Activated CD4-positive, alpha-beta T cell treated with anti-CD3 and anti-CD28 coated beads, Interleukin-2, amount 50 U/mL, for 1 hour (primary cell): ENCODE measurements around the gene RABGAP1L.
"Not testable (repeated sequence)": the region's sequence is repeated elsewhere in the genome, so short reads cannot be mapped to it uniquely, and the experiment has no call there.

Experiments
- DNase-seq: peaks from one replicate; pipeline ENCODE4 v3.0.0-alpha.2; 2020

The RABGAP1L gene

GRCh38 chr1:174623324-174624035 is 464.2 kb downstream of the RABGAP1L start:
- no peak for DNase-seq

DNA sequence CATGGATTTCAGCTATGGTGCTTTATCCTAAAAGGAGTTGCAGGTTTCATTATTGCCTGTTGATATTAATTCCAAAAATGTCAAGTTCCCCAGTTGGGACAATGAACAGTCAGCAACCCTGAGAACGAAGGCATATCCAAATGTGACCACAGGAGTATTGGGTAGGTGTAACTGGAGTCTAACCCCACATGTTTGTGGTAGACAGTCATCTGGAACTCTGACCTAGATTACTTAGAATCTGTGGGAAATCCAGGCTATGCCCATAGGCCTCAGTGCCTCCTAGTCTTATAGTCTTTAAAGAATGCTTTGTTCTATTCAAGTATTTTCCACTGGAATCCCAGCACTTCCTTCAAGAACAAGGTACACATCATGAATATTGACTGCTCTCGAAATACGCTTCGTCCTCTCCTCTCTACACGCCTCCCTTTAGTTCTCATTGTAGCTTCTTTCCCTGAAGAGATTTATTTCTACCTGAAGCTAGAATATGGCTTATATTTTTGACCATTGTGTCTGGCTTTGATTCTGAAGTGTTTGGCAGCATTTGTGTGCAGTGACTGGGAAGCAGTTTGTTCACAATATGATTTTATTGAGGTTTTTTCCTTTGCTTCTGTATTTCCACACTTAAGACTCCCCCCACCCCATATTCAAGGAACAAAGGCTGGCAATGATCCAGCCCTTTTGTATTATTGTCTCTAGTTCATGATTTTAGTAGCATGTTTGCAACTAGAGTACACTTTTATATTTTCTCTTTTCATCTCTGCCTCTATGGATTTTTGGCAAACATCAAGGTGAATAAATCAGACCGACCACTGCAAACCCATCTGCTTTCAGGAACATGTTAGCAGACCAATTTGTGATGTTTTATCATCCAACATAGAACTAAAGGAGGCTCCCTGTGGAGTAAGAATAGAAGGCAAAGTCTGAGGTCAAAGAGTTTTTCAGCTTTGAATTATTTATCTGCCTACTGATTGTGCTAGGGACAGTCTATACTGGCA is 467.0 kb downstream of the RABGAP1L start:
- DNase-seq: no peak

DNA sequence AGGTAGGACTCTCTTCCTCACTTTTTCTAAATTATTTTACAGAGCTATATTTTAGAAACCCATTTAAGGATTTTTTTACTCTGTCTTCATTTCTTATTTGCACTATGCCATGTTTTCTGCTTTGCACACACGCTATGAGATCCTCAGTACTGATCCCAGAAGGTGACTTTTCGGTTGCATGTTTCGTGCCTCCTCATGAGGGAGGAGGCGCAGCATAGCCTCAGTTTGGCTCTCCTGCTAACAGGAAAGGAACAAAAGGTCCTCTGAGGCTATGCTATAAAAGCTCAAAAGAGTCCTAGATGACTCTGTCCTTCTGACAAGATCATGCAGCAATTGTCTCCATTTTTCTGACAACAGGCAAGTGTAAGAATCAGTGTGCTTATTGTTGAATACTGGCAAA is 478.2 kb downstream of the RABGAP1L start:
- no peak for DNase-seq

GRCh38 chr1:174639461-174639860 is 480.1 kb downstream of the RABGAP1L start:
- no peak for DNase-seq

DNA sequence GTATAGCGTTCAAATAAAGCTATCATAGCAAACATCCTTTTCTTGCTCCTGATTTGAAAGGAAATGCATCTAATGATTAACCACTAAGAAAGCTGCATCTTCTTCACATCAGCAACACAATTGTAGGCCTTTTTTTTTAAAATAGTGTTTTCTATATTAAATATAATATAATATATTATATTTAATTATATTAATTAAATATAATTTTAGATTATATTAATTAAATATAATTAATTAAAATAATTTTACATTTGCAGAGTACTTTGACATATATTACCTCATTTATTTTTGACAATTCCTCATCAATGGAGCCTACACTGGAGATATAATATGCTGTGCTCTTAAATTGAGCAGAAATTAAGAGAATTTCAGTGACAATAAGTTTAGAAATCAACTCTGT is 481.5 kb downstream of the RABGAP1L start:
- DNase-seq: no peak

GRCh38 chr1:174642393-174642792 is 483.1 kb downstream of the RABGAP1L start:
- DNase-seq: no peak

GRCh38 chr1:174643206-174643605 is 483.9 kb downstream of the RABGAP1L start:
- no peak for DNase-seq

DNA sequence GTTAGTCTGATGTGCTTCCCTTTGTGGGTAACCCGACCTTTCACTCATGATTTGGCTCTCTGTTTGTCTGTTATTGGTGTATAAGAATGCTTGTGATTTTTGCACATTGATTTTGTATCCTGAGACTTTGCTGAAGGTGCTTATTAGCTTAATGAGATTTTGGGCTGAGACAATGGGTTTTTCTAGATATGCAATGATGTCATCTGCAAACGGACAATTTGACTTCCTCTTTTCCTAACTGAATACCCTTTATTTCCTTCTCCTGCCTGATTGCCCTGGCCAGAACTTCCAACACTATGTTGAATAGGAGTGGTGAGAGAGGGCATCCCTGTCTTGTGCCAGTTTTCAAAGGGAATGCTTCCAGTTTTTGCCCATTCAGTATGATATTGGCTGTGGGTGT is 490.3 kb downstream of the RABGAP1L start:
- DNase-seq: not testable (repeated sequence)

GRCh38 chr1:174652569-174653280 is 493.4 kb downstream of the RABGAP1L start:
- no peak for DNase-seq

- no peak for DNase-seq
Observed at GRCh38 chr1:174654560-174654959, 495.2 kb downstream of the RABGAP1L start.

- DNase-seq: no peak
Observed at GRCh38 chr1:174656409-174657059, 497.2 kb downstream of the RABGAP1L start.

DNA sequence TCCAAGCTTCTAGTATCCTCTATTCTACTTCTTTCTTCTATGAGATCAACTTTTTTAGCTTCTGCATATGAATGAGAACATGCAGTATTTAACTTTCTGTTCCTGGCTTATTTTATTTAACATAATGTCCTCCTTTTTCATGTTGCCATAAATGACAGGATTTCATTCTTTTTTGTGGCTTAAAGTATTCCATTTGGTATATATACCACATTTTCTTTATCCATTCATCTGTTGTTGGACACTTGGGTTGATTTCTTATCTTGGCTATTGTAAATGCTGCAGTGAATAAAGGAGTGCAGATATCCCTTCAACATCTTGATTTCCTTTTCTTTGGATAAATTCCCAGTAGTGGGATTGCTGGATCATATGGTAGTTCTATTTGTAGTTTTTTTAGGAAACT is 498.1 kb downstream of the RABGAP1L start:
- no peak for DNase-seq

GRCh38 chr1:174657893-174658292 is 498.6 kb downstream of the RABGAP1L start:
- DNase-seq: no peak

DNA sequence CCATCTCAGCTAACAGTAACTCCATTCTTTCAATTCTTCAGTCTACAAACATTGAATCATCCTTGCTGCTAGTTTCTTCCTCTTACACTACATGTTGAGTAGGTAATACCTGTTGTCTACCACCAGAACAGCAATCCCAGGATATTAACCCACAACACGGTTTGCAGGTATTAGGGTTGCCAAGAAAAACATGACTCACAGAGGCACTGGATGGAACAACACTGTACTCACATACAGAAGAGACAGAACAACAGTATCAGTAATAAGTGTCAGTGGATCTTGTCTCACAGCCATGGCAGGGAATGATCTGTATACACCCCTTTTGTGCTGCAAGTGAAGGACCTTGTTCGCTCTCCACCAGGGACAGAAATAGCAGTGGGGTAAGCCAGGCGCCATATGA is 500.5 kb downstream of the RABGAP1L start:
- DNase-seq: no peak

DNA sequence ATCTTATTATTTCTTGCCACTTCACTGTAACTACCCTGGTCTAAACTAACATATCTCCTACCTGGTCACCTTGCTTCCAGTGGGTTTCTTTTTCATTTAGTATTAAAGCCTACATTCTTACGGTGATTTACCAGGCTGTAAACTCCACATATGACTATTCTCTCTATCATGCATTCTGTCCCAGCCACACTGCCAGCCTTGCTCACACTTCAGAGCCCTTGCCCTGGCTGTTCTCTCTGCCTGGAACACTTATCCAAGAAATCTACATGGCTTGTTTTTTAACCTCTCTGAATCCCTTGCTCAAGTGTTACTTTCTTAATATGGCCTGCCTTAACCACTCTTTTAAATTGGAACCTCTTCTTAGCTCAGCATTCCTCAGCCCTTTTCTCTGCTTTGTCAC is 501.2 kb downstream of the RABGAP1L start:
- no peak for DNase-seq

- no peak for DNase-seq
Observed at GRCh38 chr1:174663358-174663757, 504.0 kb downstream of the RABGAP1L start.

GRCh38 chr1:174666248-174666647 is 506.9 kb downstream of the RABGAP1L start:
- no peak for DNase-seq

DNA sequence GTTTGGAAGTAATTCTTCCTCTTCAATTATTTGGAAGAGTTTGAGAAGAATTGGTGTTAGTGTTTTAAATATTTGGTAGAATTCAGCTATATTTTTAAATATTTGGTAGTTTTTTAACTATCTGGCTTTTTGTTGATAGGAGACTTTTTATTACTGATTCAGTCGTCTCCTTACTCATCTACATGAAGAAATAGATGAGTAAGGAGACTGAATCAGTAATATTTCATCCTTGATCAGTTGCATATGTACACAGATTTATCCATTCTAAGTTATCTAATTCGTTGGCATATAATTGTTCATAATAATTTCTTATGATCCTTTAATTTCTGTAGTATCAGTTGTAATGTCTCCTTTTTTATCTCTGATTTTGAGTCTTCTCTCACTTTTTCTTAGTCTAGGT is 512.5 kb downstream of the RABGAP1L start:
- no peak for DNase-seq

DNA sequence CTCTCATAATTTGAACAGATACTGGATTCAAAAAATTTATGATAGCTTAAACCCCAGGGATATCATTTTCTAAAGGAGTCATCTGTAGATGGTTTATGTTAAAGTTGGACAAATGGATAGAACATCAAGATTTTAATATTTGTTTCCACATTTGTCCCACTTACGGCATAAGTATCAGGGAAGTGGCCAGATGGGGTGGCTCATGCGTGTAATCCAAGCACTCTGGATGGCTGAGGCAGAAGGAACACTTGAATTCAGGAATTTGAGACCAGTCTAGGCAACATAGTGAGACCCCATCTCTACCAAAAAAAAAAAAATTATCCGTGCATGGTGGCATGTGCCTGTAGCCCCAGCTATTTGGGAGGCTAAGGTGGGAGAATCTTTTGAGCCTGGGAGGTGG is 517.5 kb downstream of the RABGAP1L start:
- DNase-seq: no peak

DNA sequence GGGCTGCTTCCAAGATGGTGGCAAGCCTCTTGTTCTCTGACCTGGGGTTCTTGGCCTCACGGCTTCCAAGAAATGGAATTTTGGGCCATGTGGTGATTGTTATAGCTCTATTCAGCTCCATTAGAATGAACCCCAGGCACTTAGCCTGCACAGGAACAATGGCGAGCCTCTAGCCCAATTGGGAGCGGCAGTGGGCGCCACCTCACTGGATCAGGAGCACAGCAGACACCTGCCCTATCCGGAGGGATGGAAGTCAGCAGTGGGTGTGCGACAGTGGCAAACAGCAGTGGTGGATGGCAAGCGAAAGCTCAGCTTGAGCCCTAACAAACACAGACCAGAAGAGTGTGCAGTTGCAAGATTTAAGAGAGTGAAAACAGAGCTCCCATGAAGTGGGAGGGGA is 519.3 kb downstream of the RABGAP1L start:
- DNase-seq: no peak

DNA sequence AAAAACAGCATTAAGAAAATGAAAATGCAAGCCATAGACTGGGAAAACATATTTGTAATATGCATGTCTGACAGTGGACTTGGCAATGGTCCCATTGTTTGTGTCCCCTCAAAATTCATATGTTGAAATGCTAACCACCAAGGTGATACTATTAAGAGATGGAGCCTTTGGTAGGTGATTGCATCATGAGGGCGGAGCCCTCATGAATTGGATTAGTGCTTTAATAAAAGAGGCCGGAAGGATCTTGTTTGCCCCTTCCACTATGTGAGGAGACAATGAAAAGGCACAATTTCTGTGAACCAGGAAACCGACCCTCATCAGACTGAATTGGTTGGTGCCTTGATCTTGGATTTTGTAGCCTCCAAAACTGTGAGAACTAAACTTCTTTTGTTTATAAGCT is 520.8 kb downstream of the RABGAP1L start:
- DNase-seq: no peak

DNA sequence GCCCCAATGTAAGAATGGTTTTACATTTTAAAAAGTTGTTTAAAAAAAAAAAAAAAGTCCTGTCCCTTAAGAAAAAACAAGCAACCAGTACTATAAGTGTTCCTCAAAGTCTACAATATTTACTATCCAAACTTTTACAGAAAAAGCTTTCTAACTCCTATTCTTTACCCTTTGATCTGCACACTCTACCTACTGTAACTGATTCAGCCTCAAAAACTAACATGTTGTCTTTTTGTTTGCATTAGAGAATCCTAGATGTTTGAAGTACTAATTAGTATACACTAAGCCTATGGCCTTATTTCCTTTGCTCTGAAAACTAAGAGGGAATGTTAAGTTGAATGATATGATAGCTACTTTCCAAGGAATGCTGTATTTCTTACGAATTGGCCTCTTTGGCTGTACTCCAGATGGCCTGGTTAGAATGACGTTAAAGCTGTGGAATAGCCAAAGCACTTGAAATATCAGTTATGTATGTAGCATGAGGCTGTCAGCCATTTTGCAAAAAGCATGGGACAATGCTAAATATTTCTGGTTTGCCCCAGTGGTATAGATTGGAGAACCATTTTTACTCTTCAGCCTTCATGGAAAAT is 523.2 kb downstream of the RABGAP1L start:
- no peak for DNase-seq
